SK-N-SH (cell line): Measurements from ENCODE around the gene BBLN. TPM values are rescaled to one million over a fixed set of nuclear protein-coding genes. Genes with fewer than 3 reads are reported as not detected.

Experiments used
- CTCF ChIA-PET: fragments of 300-600, 350-600 bp; formaldehyde crosslinking; extraction: SDS; loops from one replicate; lab custom pipeline; 2021; lab: Yijun Ruan, JAX
- POLR2A ChIA-PET: fragments of 350-600 bp; sonication (Branson Sonifier 250); formaldehyde crosslinking; extraction: SDS; loops from one replicate; lab custom pipeline; 2020; ENCODE audit warnings: antibody characterized with exemption, inconsistent platforms; lab: Yijun Ruan, JAX
- DNase-seq: peaks from one replicate; pipeline ENCODE4 v3.0.0; 2012
- H2AFZ ChIP-seq: fragments of 200-600 bp; sonication (generic); 2 replicates; pipeline ENCODE4 v1.8.1; 2016; ENCODE audit warnings: antibody characterized with exemption, mild to moderate bottlenecking, low read depth
- H3F3A ChIP-seq: fragments of 200-600 bp; sonication (generic); replicated peaks from 2 replicates; pipeline ENCODE3; 2016; ENCODE audit warnings: antibody characterized with exemption, mild to moderate bottlenecking; ENCODE audit not compliant: insufficient read depth
- H3K27ac ChIP-seq, 2 experiments: fragments of 200-500 bp in 1 of 2; fragments of 200-600 bp in 1 of 2; sonication (Bioruptor generic) in 1 of 2; sonication (generic), shearing (Covaris generic) in 1 of 2; 2 replicates each; pipeline versions ENCODE4 v1.5.1 to v1.6.1; 2014 to 2016; ENCODE audit warnings: low read depth in 2 of 2, inconsistent platforms in 1 of 2, low read length in 1 of 2, mild to moderate bottlenecking in 1 of 2, mixed read lengths in 1 of 2
- H3K27me3 ChIP-seq: fragments of 200-600 bp; sonication (generic), shearing (Covaris generic); 2 replicates; pipeline ENCODE4 v1.6.1; 2016; ENCODE audit warnings: mixed run types; ENCODE audit not compliant: insufficient read depth
- H3K36me3 ChIP-seq, 2 experiments: fragments of 200-500 bp in 1 of 2; fragments of 200-600 bp in 1 of 2; sonication (Bioruptor generic) in 1 of 2; sonication (generic) in 1 of 2; replicated peaks in 1 of 2; 2 replicates each; pipeline versions ENCODE3 to v1.5.1; 2014 to 2016; ENCODE audit warnings: low read length in 1 of 2, mild to moderate bottlenecking in 1 of 2; ENCODE audit not compliant: insufficient read depth in 2 of 2, control insufficient read depth in 1 of 2
- H3K4me1 ChIP-seq, 2 experiments: fragments of 200-500 bp in 1 of 2; fragments of 200-600 bp in 1 of 2; sonication (Bioruptor generic) in 1 of 2; sonication (generic), shearing (Covaris generic) in 1 of 2; 2 replicates each; pipeline versions ENCODE4 v1.5.1 to v1.6.1; 2014 to 2016; ENCODE audit warnings: low read depth in 1 of 2, low read length in 1 of 2, mixed run types in 1 of 2; ENCODE audit not compliant: insufficient read depth in 2 of 2, control insufficient read depth in 1 of 2
- H3K4me2 ChIP-seq: fragments of 200-600 bp; sonication (generic), shearing (Covaris generic); 2 replicates; pipeline ENCODE4 v1.6.1; 2017; ENCODE audit warnings: mixed run types
- H3K4me3 ChIP-seq, 2 experiments: fragments of 200-500 bp in 1 of 2; fragments of 200-600 bp in 1 of 2; sonication (Bioruptor generic) in 1 of 2; sonication (generic), shearing (Covaris generic) in 1 of 2; 2 replicates each; pipeline versions ENCODE4 v1.5.1 to v1.8.1; 2014 to 2016; ENCODE audit warnings: low read depth in 2 of 2, inconsistent platforms in 1 of 2, low read length in 1 of 2, mild to moderate bottlenecking in 1 of 2, mixed read lengths in 1 of 2, moderate library complexity in 1 of 2
- H3K79me2 ChIP-seq: fragments of 200-600 bp; sonication (generic); 2 replicates; pipeline ENCODE4 v1.8.1; 2017; ENCODE audit warnings: mild to moderate bottlenecking; ENCODE audit not compliant: insufficient read depth
- H3K9ac ChIP-seq: fragments of 200-600 bp; sonication (generic); 2 replicates; pipeline ENCODE4 v1.6.1; 2017; ENCODE audit warnings: mixed run types
- H3K9me2 ChIP-seq: fragments of 200-600 bp; sonication (generic); 2 replicates; pipeline ENCODE4 v1.6.1; 2017; ENCODE audit warnings: mixed run types
- H3K9me3 ChIP-seq: fragments of 200-600 bp; sonication (generic); 2 replicates; pipeline ENCODE4 v1.6.1; 2017; ENCODE audit warnings: mixed run types, mild to moderate bottlenecking, moderate library complexity
- H4K20me1 ChIP-seq: fragments of 200-600 bp; sonication (generic); 2 replicates; pipeline ENCODE4 v1.6.1; 2017; ENCODE audit warnings: mild to moderate bottlenecking, mixed run types; ENCODE audit not compliant: insufficient read depth
- ELF1 ChIP-seq: IDR thresholded peaks from 2 replicates; pipeline ENCODE4 v1.4.0; 2012
- EP300 ChIP-seq, 2 experiments: IDR thresholded peaks; 2 replicates each; pipeline versions ENCODE4 v1.4.0 to v1.6.1; 2012; ENCODE audit warnings: borderline replicate concordance in 1 of 2, low read depth in 1 of 2, low read length in 1 of 2
- EZH2phosphoT487 ChIP-seq: fragments of 200-600 bp; sonication (generic); IDR thresholded peaks from 2 replicates; pipeline ENCODE4 v1.6.1; 2017; ENCODE audit warnings: low read depth, mixed run types, mild to moderate bottlenecking, antibody characterized with exemption, moderate library complexity, borderline replicate concordance
- FOSL2 ChIP-seq: IDR thresholded peaks from 2 replicates; pipeline ENCODE4 v1.4.0; 2012; ENCODE audit warnings: low read depth, mild to moderate bottlenecking, moderate library complexity, borderline replicate concordance
- GABPA ChIP-seq: IDR thresholded peaks from 2 replicates; pipeline ENCODE4 v1.4.0; 2012; ENCODE audit warnings: low read depth, mild to moderate bottlenecking
- GATA2 ChIP-seq: sonication (generic); formaldehyde crosslinking; IDR thresholded peaks from 2 replicates; pipeline ENCODE4 v1.5.0; 2020; ENCODE audit warnings: mild to moderate bottlenecking, missing genetic modification reagents
- JUND ChIP-seq: IDR thresholded peaks from 2 replicates; pipeline ENCODE4 v1.4.0; 2012
- NFIC ChIP-seq: IDR thresholded peaks from 2 replicates; pipeline ENCODE4 v1.4.0; 2012; ENCODE audit warnings: borderline replicate concordance
- RAD21 ChIP-seq: IDR thresholded peaks from 2 replicates; pipeline ENCODE4 v1.6.1; 2012; ENCODE audit warnings: mild to moderate bottlenecking, low read length
- RXRA ChIP-seq: IDR thresholded peaks from 2 replicates; pipeline ENCODE4 v1.4.0; 2012; ENCODE audit warnings: low read depth, mild to moderate bottlenecking, borderline replicate concordance
- TAF1 ChIP-seq: IDR thresholded peaks from 2 replicates; pipeline ENCODE4 v1.6.1; 2012; ENCODE audit warnings: low read depth, mild to moderate bottlenecking, low read length, moderate library complexity, borderline replicate concordance
- TCF12 ChIP-seq: IDR thresholded peaks from 2 replicates; pipeline ENCODE4 v1.4.0; 2012
- TEAD4 ChIP-seq: IDR thresholded peaks from 2 replicates; pipeline ENCODE4 v1.4.0; 2012; ENCODE audit warnings: mild to moderate bottlenecking, borderline replicate concordance; ENCODE audit not compliant: insufficient read depth
- YY1 ChIP-seq: IDR thresholded peaks from 2 replicates; pipeline ENCODE4 v1.4.0; 2012; ENCODE audit warnings: low read depth, mild to moderate bottlenecking
- WGBS: methylation state at CpG from one replicate; pipeline ENCODE4 v1.1.6; 2017; ENCODE audit warnings: low lambda C conversion rate; 5-methylcytosine and 5-hydroxymethylcytosine counted together
- polyA plus RNA-seq, 3 experiments: library from polyadenylated mRNA; depleted of rRNA; stranded (reverse); fragments of >200 nt; gene quantifications; 2 replicates each; pipeline ENCODE4 v1.2.3, GENCODE V29; 2012
- TF ChIP-seq, protein P1 (sequence below): IDR thresholded peaks from 2 replicates; pipeline ENCODE4; 2012

The BBLN gene
- polyA plus RNA-seq, 1 of the 3 experiments (the other 2 are of a cell fraction), result 109 TPM

GRCh38 chr9:128168731-128169308 lies 8.8 kb downstream of the BBLN start:
- peaks cover 10 to 45% of the 10 kb centered on the region in 2 experiments for H3K36me3 ChIP-seq
- H3K4me2 ChIP-seq, result no peak overlapping the region
- 63% methylated on average over 8 of the region's 8 CpGs for WGBS
- H3K4me3 ChIP-seq, result no peak overlapping the region
- ChIA-PET CTCF (interaction anchor here (1.0 kb wide), 1 partner anchor 51 kb away, joined by 5 read pairs; no protein-coding TSS in a partner anchor), POLR2A (no interaction called here)
- H3K9me3 ChIP-seq, result no peaks in the 10 kb centered on the region
- H3K79me2 ChIP-seq, result no peaks in the 10 kb centered on the region; the same call in 1 of the 2 replicates
- H3K9ac ChIP-seq, result no peak overlapping the region
- no peaks in the 10 kb centered on the region for H3K27me3 ChIP-seq
- H4K20me1 ChIP-seq, result no peaks in the 10 kb centered on the region
- H3K4me1 ChIP-seq, result no peaks in the 10 kb centered on the region; a peak in 1 of 4 replicates
- no peak for DNase-seq
- TF ChIP-seq, protein P1, sequence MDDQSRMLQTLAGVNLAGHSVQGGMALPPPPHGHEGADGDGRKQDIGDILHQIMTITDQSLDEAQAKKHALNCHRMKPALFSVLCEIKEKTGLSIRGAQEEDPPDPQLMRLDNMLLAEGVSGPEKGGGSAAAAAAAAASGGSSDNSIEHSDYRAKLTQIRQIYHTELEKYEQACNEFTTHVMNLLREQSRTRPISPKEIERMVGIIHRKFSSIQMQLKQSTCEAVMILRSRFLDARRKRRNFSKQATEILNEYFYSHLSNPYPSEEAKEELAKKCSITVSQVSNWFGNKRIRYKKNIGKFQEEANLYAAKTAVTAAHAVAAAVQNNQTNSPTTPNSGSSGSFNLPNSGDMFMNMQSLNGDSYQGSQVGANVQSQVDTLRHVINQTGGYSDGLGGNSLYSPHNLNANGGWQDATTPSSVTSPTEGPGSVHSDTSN, result peak; percentile 79
- TF ChIP-seq YY1, result no peak
- 0 out of 2 replicates have a peak, but pooled peaks have one; percentile 37 for TF ChIP-seq TCF12
- TF ChIP-seq, all 33 proteins: peak for 2
- H3K27ac ChIP-seq, result no peak overlapping the region
- no peak overlapping the region for H2AFZ ChIP-seq
- no peaks in the 10 kb centered on the region for H3K9me2 ChIP-seq
- peaks cover 12% of the 10 kb centered on the region for H3F3A ChIP-seq

DNA sequence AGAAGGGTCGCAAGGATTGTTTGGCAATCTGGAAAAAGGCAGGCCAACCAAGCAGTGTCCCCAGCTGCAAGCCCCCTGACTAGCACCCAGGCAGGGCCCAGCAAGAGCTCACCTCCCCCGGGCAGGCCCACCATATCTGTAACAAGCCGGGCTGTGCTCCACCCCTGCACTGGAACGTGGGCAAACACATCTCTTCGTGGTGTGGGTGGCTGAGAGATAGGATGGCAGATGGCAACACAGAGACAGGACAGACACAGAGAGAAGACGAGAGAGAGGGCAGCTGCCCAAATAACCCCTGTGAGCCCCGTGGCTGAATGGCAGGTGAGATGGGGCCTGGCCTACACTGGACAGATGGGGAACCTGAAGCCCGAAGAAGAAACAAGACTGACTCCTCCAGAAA lies 9.4 kb downstream of the BBLN start:
- 100% methylated on average over 8 of the region's 8 CpGs for WGBS
- no peak overlapping the region for H3K9ac ChIP-seq
- no peak for DNase-seq
- no peak overlapping the region for H3K27ac ChIP-seq
- H3K9me3 ChIP-seq, result no peaks in the 10 kb centered on the region
- no peak for TF ChIP-seq NFIC
- no peak for TF ChIP-seq RAD21
- TF ChIP-seq JUND, result no peak
- no peak for TF ChIP-seq EP300 (IDR thresholded peaks at IDR 0.05; ENCODE audit: borderline replicate concordance in 1 of 2, low read depth in 1 of 2, low read length in 1 of 2)
- no peak for TF ChIP-seq RXRA
- no peak for TF ChIP-seq GATA2 (CRISPR knock-in tag)
- no peak for TF ChIP-seq FOSL2
- TF ChIP-seq EZH2phosphoT487, result no peak
- TF ChIP-seq GABPA, result no peak
- TF ChIP-seq TAF1, result no peak
- TF ChIP-seq TEAD4, result no peak
- no peak for TF ChIP-seq ELF1
- TF ChIP-seq, all 33 proteins: peak for 0
- ChIA-PET POLR2A (no interaction called here), CTCF (interaction anchor here (1.0 kb wide), 1 partner anchor 52 kb away, joined by 5 read pairs; no protein-coding TSS in a partner anchor)
- Histone ChIP-seq H3K4me3 (no peak overlapping the region), H3K4me2 (no peak overlapping the region), H4K20me1 (no peaks in the 10 kb centered on the region), H3K4me1 (no peaks in the 10 kb centered on the region; a peak in 1 of 4 replicates), H3K27me3 (no peaks in the 10 kb centered on the region), H3K36me3 (peaks cover 16 to 47% of the 10 kb centered on the region in 2 experiments), H2AFZ (no peak overlapping the region), H3K79me2 (no peaks in the 10 kb centered on the region; the same call in 1 of the 2 replicates), H3F3A (peaks cover 12% of the 10 kb centered on the region), H3K9me2 (no peaks in the 10 kb centered on the region)
